ENCODE results near the gene PPP1R26. TPM values are rescaled to one million over a fixed set of nuclear protein-coding genes. Genes with fewer than 3 reads are reported as not detected.

The PPP1R26 gene
- polyA plus RNA-seq, 3 donors: 0.56 to 4.7 (median 0.60) TPM

GRCh38 chr9:135505406-135506187 lies 26.0 kb downstream of the PPP1R26 start:
- Histone ChIP-seq H3K27ac (ENCODE audit: low read depth in 1 of 2, low read length in 2 of 2) (no peak overlapping the region), H3K36me3 (replicated peaks in 1 of 2; ENCODE audit: control insufficient read depth in 1 of 2, insufficient read depth in 2 of 2, low read length in 2 of 2) (peaks cover 17 to 33% of the 10 kb centered on the region in 2 donors), H3K4me2 (replicated peaks; ENCODE audit: extremely low read depth, low read length, poor library complexity, severe bottlenecking) (no peak overlapping the region), H3K79me2 (ENCODE audit: insufficient read depth, low read length) (peaks cover 10% of the 10 kb centered on the region), H3K9me3 (replicated peaks in 1 of 2; ENCODE audit: control insufficient read depth in 1 of 2, insufficient read depth in 1 of 2, low read length in 2 of 2) (peaks cover 0 to 6% of the 10 kb centered on the region in 2 donors), H3K4me3 (replicated peaks in 1 of 3; ENCODE audit: low read depth in 2 of 3, low read length in 3 of 3) (no peak overlapping the region), H2AFZ (ENCODE audit: insufficient read depth, low read depth, low read length, poor library complexity, severe bottlenecking) (no peak overlapping the region), H4K20me1 (ENCODE audit: insufficient read depth, low read length) (peaks cover 31% of the 10 kb centered on the region), H3K27me3 (ENCODE audit: control insufficient read depth in 2 of 2, insufficient read depth in 2 of 2, low read length in 2 of 2) (no peaks in the 10 kb centered on the region), H3K9ac (ENCODE audit: insufficient read depth, low read length, poor library complexity, severe bottlenecking) (no peak overlapping the region), H3K4me1 (ENCODE audit: control insufficient read depth in 1 of 2, insufficient read depth in 2 of 2, low read length in 2 of 2) (peaks cover 10 to 15% of the 10 kb centered on the region in 2 donors)
- intact Hi-C loops (cut with micrococcal nuclease): no loop called here
- peaks cover 22 to 39% of the 10 kb centered on the region in 2 donors for H3K36me3 Mint-ChIP-seq
- peaks cover 0 to 4% (median 2%) of the 10 kb centered on the region in 3 donors for H3K27me3 Mint-ChIP-seq (ENCODE audit: low read depth in 3 of 3)
- H3K9me3 Mint-ChIP-seq: peaks cover 0 to 22% (median 11%) of the 10 kb centered on the region in 7 donors
- no peak overlapping the region for H3K4me3 Mint-ChIP-seq
- WGBS (ENCODE audit: insufficient coverage): 94% methylated on average over 21 of the region's 24 CpGs
- TF ChIP-seq, protein P1, sequence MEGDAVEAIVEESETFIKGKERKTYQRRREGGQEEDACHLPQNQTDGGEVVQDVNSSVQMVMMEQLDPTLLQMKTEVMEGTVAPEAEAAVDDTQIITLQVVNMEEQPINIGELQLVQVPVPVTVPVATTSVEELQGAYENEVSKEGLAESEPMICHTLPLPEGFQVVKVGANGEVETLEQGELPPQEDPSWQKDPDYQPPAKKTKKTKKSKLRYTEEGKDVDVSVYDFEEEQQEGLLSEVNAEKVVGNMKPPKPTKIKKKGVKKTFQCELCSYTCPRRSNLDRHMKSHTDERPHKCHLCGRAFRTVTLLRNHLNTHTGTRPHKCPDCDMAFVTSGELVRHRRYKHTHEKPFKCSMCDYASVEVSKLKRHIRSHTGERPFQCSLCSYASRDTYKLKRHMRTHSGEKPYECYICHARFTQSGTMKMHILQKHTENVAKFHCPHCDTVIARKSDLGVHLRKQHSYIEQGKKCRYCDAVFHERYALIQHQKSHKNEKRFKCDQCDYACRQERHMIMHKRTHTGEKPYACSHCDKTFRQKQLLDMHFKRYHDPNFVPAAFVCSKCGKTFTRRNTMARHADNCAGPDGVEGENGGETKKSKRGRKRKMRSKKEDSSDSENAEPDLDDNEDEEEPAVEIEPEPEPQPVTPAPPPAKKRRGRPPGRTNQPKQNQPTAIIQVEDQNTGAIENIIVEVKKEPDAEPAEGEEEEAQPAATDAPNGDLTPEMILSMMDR (IDR thresholded peaks at IDR 0.05): no peak
- no peak for DNase-seq
- H3K27ac Mint-ChIP-seq: peak overlapping the region in 3 of 7 donors; percentile 37 to 57 (median 56)
- peaks cover 16% of the 10 kb centered on the region for H3K4me1 Mint-ChIP-seq

- Mint-ChIP-seq H3K4me3 (no peak overlapping the region), H3K27me3 (ENCODE audit: low read depth in 3 of 3) (peaks cover 0 to 7% (median 2%) of the 10 kb centered on the region in 3 donors), H3K27ac (no peak overlapping the region), H3K9me3 (peaks cover 0 to 22% (median 11%) of the 10 kb centered on the region in 7 donors), H3K4me1 (peaks cover 16% of the 10 kb centered on the region), H3K36me3 (peaks cover 22 to 39% of the 10 kb centered on the region in 2 donors)
- WGBS (ENCODE audit: insufficient coverage): 88% methylated on average over 12 of the region's 14 CpGs
- TF ChIP-seq, protein P1 (IDR thresholded peaks at IDR 0.05): no peak
- H4K20me1 ChIP-seq (ENCODE audit: insufficient read depth, low read length): peaks cover 26% of the 10 kb centered on the region
- H3K4me2 ChIP-seq (replicated peaks; ENCODE audit: extremely low read depth, low read length, poor library complexity, severe bottlenecking): no peak overlapping the region
- H3K4me3 ChIP-seq (replicated peaks in 1 of 3; ENCODE audit: low read depth in 2 of 3, low read length in 3 of 3): no peak overlapping the region
- no peaks in the 10 kb centered on the region for H3K27me3 ChIP-seq (ENCODE audit: control insufficient read depth in 2 of 2, insufficient read depth in 2 of 2, low read length in 2 of 2)
- H3K9me3 ChIP-seq (replicated peaks in 1 of 2; ENCODE audit: control insufficient read depth in 1 of 2, insufficient read depth in 1 of 2, low read length in 2 of 2): peaks cover 0 to 6% of the 10 kb centered on the region in 2 donors
- intact Hi-C loops (cut with micrococcal nuclease): no loop called here
- no peak overlapping the region for H2AFZ ChIP-seq (ENCODE audit: insufficient read depth, low read depth, low read length, poor library complexity, severe bottlenecking)
- no peak overlapping the region for H3K27ac ChIP-seq (ENCODE audit: low read depth in 1 of 2, low read length in 2 of 2)
- peaks cover under 1% of the 10 kb centered on the region for H3K79me2 ChIP-seq (ENCODE audit: insufficient read depth, low read length)
- H3K4me1 ChIP-seq (ENCODE audit: control insufficient read depth in 1 of 2, insufficient read depth in 2 of 2, low read length in 2 of 2): peaks cover 5 to 6% of the 10 kb centered on the region in 2 donors
- H3K36me3 ChIP-seq (replicated peaks in 1 of 2; ENCODE audit: control insufficient read depth in 1 of 2, insufficient read depth in 2 of 2, low read length in 2 of 2): peaks cover 17 to 33% of the 10 kb centered on the region in 2 donors
- DNase-seq: no peak
- H3K9ac ChIP-seq (ENCODE audit: insufficient read depth, low read length, poor library complexity, severe bottlenecking): no peak overlapping the region
These were observed 26.9 kb downstream of the PPP1R26 start for GRCh38 chr9:135506327-135507103.

All from CD14-positive monocyte (primary cell).